ENCODE data around the gene ADGRF3.
A peak's percentile ranks its signal among the peaks of the same experiment; 100 is the strongest.
"Not testable (repeated sequence)": the region's sequence is repeated elsewhere in the genome, so short reads cannot be mapped to it uniquely, and the experiment has no call there.

ADGRF3 gene, protein sequence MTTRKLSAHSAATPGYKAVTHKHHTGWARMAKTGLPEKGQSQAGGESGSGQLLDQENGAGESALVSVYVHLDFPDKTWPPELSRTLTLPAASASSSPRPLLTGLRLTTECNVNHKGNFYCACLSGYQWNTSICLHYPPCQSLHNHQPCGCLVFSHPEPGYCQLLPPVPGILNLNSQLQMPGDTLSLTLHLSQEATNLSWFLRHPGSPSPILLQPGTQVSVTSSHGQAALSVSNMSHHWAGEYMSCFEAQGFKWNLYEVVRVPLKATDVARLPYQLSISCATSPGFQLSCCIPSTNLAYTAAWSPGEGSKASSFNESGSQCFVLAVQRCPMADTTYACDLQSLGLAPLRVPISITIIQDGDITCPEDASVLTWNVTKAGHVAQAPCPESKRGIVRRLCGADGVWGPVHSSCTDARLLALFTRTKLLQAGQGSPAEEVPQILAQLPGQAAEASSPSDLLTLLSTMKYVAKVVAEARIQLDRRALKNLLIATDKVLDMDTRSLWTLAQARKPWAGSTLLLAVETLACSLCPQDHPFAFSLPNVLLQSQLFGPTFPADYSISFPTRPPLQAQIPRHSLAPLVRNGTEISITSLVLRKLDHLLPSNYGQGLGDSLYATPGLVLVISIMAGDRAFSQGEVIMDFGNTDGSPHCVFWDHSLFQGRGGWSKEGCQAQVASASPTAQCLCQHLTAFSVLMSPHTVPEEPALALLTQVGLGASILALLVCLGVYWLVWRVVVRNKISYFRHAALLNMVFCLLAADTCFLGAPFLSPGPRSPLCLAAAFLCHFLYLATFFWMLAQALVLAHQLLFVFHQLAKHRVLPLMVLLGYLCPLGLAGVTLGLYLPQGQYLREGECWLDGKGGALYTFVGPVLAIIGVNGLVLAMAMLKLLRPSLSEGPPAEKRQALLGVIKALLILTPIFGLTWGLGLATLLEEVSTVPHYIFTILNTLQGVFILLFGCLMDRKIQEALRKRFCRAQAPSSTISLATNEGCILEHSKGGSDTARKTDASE
- 1.4 to 2.3 (median 1.8) reads per million in 4 experiments for total RNA-seq

DNA sequence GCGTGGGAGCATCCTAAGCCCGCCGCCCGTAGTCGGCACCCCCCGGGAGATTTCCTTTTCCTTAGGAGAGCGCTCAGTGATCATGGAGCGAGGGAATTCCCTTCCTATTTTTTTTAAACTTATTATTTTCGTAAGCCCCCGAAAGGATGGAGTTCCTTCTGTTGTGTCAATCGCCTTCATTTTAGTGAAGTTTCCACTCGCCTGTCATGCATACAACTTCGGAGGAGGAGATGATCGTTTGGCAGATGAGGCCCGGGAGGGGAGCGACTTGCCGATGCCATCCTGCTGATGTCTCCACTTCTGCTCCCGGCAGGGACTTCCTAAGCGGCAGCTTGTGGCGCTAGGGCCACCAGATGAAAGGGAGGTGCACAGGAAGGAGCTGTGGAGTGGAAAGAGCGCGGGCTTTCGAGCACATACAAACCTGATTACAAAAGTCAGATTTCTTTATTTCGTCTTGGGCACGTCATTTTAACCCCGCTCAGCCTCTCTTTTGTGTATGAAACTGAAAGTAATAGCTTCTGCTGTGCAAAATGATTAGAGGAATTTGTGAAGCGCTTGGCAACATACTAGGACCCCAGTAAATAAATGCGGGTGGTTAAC, at the start of gene ADGRF3:
Gene ADGRF3 (minus strand): TSS at position 336 of the 600 bp plus-strand sequence. CDS start 555 bp downstream, outside the sequence.
- peak; percentile 47 for DNase-seq

GRCh38 chr2:26395394-26395793, 48.8 kb upstream of the ADGRF3 start:
- no peak for DNase-seq

- no peak for DNase-seq
These were observed 48.1 kb upstream of the ADGRF3 start for GRCh38 chr2:26394694-26395093.

DNA sequence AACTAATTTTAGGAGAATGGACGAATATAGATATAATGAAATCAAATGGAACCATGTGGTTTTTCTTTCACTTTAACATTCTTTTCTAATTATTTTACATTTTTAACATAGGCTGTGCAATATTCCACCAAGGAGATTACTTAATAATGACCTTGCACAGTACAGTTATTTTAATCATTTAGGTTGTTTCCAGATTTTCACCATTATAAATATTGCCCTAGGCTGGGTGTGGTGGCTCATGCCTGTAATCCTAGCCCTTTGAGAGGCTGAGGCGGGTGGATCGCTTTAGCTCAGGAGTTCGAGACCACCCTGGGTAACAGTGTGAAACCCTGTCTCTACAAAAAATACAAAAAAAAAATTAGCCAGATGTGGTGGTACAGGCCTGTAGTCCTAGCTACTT, 40.6 kb upstream of the ADGRF3 start:
- no peak for DNase-seq

- DNase-seq: no peak
These were observed 38.0 kb upstream of the ADGRF3 start for GRCh38 chr2:26384597-26384996.

DNA sequence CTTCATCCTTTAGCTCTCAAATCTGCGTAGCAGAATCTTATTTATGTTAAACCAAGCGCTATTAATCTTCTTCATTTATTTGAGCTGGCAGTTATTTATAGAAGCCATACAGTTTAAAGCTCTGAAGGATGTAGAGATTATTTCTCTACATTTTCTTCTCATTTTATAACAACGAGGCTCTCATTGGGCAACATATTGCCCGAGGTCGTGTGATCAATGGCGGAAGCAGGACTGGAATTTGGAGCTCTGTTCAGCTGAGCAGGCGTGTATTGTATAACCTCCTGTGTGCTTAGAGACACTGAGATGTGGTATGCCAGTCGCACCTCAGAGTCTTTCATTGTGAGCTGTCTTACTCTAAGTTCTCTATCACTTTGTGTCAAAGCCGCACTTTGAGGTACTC, 37.6 kb upstream of the ADGRF3 start:
- no peak for DNase-seq

- DNase-seq: no peak
These were observed 36.0 kb upstream of the ADGRF3 start for GRCh38 chr2:26382564-26382963.

GRCh38 chr2:26380281-26380680, 33.7 kb upstream of the ADGRF3 start:
- no peak for DNase-seq

- DNase-seq: no peak
These were observed 30.2 kb upstream of the ADGRF3 start for GRCh38 chr2:26376799-26377198.

GRCh38 chr2:26370909-26371308, 24.3 kb upstream of the ADGRF3 start:
- DNase-seq: not testable (repeated sequence)

- DNase-seq: not testable (repeated sequence)
These were observed 23.1 kb upstream of the ADGRF3 start for GRCh38 chr2:26369664-26370063.

GRCh38 chr2:26366957-26367356, 20.4 kb upstream of the ADGRF3 start:
- DNase-seq: no peak

DNA sequence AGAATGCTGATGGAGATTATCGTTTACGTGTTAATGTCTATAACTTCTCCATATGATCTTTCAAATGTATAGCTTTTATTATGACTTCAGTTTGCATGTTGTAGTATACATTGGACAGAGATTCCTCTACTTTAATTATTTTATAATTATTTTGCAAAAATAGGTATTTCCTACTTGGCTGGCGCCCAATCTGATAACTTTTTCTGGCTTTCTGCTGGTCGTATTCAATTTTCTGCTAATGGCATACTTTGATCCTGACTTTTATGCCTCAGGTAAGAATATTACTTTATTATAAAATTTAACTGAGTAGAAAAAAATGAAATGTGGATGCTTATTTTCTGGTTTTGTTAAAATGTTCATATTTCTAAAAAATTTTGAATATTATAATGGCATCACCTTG, 18.1 kb upstream of the ADGRF3 start:
- no peak for DNase-seq

DNA sequence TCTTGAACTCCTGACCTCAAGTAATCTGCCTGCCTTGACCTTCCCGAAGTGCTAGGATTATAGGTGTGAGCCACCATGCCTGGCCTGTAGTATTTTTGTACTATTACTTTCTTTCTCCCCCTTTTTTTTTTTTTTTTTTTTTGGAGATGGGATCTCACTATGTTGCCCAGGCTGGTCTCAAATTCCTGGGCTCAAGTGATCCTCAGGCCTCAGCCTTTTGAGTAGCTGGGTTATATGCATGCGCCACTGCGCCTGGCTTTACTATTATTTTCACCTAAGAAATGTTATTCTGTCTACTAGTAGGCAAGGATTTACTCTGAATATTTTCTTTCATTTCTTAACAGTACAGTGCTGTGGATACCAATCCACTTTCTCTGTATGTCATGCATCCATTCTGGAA, 17.4 kb upstream of the ADGRF3 start:
- no peak for DNase-seq

- no peak for DNase-seq
These were observed 16.7 kb upstream of the ADGRF3 start for GRCh38 chr2:26363323-26363722.

- no peak for DNase-seq
These were observed 13.4 kb upstream of the ADGRF3 start for GRCh38 chr2:26359886-26360473.

- no peak for DNase-seq
These were observed 10.2 kb upstream of the ADGRF3 start for GRCh38 chr2:26356771-26357170.

- no peak for DNase-seq
These were observed 9.5 kb upstream of the ADGRF3 start for GRCh38 chr2:26356111-26356510.

- no peak for DNase-seq
These were observed 8.7 kb upstream of the ADGRF3 start for GRCh38 chr2:26355038-26355995.

- not testable (repeated sequence) for DNase-seq
These were observed 7.9 kb upstream of the ADGRF3 start for GRCh38 chr2:26354469-26354868.

DNA sequence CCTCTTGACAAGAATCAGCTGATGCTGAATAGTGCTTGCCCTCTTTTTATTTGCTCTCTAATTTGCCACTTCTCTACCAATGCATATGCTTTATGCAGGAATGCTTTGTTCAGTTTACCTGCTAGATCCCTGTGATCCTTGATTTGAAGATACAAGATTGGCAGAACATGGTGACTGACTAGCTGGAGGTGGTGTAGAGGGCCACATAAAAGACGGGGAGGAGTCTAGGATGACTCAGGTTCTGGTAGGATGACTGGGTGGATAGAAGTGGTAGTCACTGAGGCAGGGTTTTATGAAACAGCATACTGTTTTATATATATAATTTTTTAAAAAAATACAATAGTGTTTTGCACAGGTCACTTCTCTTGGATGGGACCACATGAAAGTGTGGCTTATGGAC, 6.3 kb upstream of the ADGRF3 start:
- DNase-seq: no peak
